GM21786 (cell line): ENCODE measurements around the gene ECI2.
A peak's percentile ranks its signal among the peaks of the same experiment; 100 is the strongest.

Source experiments
- ATAC-seq: cut with Tn5 transposase; IDR thresholded peaks from one replicate; pipeline ENCODE4 v1.9.1; 2021; ENCODE audit not compliant: unreplicated experiment

The ECI2 gene, protein sequence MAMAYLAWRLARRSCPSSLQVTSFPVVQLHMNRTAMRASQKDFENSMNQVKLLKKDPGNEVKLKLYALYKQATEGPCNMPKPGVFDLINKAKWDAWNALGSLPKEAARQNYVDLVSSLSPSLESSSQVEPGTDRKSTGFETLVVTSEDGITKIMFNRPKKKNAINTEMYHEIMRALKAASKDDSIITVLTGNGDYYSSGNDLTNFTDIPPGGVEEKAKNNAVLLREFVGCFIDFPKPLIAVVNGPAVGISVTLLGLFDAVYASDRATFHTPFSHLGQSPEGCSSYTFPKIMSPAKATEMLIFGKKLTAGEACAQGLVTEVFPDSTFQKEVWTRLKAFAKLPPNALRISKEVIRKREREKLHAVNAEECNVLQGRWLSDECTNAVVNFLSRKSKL

DNA sequence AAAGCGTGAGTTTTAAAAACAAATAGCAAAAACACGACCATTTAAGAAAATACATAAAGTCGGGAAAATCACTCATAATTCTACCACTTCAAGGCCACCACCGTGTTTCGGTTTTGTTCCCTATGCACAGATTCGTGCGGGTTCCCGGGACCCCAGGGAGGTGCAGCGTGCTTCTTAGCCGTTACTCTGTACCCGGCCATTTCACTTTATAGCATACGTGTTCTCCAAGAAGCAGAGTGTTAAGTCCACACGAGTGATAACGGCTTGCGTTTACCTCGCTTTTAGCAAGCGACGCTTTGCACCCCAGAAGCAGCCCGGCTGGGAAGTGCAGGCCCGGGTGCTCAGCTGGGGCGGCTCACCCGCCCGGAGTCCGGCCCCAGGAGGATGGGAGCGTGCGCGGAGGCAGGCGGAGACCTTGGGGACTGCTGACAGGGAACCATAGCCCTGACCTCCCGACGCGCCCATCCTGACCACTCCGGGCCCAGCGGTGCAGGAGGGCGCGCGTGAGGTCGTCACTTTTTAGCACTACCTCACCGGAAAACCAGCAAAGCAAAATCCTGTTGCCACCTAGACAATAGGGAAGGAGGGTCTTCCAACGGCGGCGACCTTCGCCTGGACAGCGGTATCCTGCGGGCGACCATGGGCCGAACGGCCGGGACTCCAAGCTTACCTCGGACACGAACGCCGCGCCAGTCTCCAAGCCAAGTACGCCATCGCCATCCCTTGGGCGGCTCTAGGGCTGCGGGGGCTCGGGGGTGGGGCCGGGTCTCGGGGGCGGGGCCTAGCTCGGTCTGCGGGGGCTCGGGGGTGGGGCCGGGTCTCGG, at the start of gene ECI2:
TSS of gene ECI2 (minus strand) at position 735 of the 824 bp plus-strand sequence. CDS start at position 720, 15 bp downstream.
- peak; percentile 40 for ATAC-seq

DNA sequence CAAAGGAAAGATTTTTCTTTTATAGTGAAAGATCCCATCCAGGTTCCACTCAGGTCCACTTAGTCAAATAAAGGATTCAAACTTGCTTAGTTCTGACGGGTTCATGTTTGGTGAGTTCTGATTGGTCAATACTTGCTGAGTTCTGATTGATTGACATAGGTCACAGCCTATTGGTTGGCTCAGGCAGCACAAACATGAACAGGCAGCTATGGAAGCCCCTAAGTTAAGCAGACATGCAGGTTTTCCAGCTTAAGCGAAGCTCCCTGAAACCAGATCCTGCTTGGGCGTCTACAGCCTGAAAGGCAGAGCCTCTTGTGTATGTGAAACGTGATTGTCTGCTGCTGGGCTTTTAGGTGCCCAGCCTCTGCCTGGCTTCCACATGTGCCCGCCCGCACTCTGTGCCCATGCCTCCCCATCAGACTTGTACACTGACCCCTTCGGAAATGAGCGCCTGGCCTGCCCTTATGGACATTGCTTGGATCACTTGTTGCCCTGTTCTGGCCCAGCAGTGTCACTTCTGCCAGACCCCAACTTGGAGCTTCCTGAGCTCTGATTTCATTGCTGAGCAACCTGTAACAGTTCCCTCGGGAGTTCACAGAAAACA, 45.4 kb upstream of the ECI2 start:
- no peak for ATAC-seq

DNA sequence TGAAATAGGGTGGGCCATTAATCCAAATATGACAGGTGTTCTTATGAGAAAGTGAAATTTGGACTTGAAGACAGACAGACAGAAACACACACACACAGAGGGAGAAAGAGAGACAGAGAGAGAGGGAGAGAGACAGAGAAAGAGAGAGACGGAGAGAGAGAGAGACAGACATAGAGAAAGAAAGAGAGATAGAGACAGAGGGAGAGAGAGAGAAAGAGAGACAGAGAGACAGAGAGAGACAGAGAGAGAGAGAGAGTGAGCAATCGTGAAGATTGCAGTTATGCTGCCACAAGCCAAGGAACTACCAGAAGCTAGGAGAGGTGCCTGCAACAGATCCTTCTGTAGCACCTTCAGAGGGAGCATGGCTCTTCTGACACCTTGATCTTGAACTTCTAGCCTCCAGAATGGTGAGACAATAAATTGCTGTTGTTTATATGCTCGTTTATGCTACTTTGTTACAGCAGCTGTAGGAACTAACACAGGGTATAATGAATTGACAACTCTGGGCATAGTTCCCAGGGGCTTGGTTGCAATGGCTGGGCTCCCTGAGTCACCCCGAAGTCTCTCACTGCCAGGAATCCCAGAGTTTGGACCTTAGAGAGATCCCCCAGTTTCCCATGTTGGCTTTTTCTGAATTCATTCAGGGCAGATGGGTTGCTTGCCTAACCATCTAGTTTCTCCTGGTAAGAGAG, 44.7 kb upstream of the ECI2 start:
- ATAC-seq, result no peak

DNA sequence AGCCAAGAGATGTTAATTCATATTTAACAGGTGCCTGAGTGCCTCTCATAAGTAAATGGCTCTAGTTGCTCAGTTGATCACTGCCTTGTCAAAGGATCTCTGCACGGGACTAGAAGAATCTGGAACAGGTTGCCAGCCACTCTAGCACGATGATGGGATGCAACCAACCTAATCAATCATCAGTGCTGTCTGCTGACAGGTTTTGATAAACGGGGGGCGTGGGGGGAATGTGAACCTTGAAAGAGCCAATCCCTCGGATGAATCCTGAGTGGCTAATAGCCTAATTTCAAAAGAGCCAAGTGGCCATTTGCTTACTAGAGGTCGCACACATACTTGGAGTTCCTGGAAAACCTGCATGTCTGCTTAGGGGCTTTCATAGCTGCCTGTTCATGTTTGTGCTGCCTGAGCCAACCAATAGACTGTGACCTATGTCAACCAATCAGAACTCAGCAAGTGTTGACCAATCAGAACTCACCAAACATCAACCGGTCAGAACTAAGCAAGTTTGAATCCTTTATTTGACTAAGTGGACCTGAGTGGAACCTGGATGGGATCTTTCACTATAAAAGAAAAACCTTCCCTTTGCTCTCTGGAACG, 43.5 kb upstream of the ECI2 start:
- no peak for ATAC-seq

DNA sequence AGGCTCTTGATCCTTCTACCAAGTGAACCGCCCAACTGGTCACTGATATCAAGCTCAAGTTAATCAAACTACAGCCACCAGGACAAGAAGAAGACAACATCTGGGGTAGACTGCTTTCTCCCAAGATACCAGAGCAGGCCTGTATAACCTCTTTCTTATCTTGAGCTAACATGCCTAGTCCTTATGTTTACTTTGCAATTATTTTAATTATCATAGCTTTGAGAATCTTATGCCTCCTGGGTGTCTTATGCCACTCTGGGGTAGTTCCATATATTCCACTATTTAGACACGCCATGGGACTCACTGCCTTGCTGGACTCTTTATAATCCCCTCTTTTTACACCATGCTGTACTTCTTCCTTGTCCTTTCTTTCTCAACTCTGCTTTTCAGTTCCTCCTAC, 41.5 kb upstream of the ECI2 start:
- no peak for ATAC-seq

DNA sequence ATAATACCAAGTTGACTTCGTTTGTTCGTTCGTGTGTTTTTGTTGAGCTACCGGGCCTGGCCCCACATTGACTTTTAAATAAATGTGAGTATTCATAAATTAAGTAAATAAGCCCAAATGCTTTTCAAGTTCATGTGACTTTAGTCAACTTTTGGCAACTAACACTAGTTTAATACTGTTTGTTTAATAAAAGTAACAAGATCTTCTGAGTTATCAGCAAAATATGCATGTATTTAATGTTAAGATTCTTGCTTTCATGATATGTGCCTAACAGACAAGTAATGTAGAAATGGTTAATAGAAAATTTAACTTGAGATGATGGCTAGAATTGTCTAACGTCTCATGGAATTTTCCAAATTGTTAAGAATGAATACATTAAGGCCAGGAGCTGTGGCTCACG, 38.7 kb upstream of the ECI2 start:
- ATAC-seq, result no peak

DNA sequence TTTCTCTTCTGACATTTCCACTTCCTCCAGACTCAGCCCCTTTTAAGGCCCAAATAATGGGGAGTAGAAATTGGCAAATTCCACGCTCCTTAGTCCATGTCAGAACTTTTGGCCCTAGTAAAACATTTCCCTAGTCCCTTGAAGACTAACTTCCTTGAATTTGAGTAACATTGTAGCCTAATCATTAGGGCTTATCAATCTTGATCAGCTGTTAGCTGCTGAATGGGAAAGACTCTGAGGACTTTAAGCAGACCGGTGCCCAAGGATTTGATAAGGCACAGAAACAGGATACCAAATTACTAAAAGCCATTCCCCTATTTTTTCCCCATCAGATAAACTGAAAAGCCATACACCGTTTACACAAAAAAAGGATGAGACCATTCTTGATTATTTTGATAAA, 37.0 kb upstream of the ECI2 start:
- ATAC-seq, result no peak

DNA sequence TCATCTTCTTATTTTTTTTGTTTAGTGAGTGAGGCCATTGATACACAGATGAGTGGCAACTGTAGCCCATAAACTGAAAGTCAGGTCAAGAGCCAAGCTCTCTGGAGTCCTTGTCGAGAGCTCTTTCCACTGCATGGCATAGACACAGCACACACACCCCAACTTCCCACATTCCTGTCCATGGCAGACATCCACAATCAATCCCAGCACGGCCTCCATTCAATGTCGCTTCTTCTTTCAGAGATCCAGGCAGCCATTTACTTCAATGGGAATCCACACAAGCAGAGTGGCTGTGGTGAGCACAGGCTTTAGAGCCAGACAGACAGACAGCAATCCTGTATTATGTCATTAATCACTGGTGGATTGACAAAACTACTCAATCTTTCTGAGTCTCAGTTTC, 34.9 kb upstream of the ECI2 start:
- ATAC-seq, result no peak

DNA sequence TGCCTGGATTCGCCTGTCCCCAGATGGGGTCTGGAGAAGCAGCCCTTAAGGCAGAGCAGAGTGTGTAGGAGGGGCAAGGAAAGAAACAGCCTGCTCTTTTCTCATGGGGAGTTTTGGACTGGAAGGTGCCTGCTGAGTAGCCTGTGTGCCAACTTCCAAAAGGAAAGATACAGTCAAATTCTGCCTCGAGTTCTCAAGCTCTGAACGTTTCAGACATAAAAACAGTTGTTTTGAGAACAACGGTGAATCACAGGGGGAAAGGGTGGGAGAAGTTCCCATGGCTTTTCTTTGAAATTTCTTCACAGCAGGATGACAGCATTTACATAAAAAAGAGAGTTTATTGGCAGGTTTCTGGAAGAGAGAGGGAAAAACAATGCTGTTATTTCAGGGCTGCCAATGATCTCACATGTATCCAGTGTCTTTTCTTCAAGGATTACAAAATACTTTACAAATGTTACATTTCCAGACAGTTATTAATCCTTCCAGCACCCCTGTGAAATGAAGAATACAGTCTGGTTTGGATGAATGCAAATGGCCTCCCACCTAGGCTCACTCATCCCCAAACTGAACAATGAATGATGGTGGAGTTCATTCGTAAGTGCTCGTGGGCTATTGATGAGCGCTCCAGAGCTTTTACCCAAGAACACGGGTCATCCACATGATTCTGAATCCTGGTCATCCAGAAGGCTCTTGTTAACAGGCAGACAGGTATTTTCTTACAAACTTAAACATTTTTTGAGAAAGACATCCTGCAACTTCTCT, 33.8 kb upstream of the ECI2 start:
- no peak for ATAC-seq

DNA sequence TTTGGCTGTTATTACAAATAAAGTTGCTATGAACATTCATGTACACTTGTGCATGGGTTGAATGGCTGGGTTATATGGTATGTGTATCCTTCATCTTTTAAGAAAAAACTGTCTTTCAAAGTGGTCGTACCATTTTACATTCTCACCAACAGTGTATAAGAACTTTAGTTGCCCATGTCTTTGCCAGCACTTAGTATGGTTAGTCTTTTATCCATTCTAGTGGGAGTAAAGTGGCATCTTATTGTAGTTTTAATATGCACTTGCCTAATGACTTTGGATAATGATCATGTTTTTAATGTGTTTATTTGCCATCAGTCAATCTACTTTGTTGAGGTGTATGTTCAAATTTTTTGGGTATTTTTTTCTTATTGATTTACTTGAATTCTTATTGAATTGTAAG, 32.5 kb upstream of the ECI2 start:
- no peak for ATAC-seq

DNA sequence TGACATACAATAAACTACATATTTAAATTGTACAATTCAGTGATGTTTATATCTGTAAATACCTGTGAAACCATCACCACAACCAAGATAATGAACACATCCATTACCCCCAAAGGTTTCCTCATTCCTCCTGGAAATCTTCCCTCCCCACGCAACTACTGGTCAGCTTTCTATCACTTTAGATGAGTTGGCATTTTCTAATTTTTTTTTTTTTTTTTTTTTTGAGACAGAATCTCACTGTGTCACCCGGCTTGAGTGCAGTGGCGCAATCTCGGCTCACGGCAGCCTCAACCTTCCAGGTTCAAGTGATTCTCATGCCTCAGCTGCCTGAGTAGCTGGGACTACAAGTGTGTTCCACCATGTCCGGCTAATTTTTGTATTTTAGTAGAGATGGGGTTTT, 31.7 kb upstream of the ECI2 start:
- ATAC-seq, result no peak

DNA sequence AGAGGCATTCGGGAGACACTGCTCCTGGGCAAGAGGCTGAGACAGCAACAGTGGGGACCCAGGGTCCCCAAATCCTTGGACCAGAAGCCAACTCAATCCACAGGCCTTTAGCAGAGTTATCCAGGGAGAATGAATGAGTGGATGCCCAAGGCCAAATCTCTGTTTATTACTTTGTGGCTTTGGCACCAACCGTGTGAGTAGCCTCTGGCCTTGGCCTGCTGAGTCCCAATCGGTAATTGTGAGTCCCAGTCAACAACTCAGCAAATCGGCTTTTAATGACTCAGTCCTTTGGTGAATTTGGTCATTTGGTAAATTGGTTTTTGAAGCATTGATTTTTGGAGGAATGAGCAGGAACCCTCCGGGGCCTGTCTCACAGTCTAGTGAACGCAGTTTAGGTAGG, 29.1 kb upstream of the ECI2 start:
- ATAC-seq, result no peak

DNA sequence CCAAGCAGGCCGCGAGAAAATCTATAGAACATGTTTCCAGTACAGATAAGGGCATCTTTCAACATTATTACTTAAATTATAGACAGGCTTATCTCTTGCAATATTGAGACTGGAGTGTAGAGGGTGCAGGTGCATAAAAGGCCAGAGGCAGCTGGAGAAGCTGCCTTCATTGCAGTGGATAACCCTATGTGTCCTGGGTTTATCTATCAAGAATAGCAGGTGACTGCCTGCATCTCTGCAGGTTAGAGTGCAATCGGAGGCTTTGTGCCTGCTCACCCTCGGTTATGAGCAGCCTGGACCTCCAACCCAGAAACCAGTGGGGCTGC, 28.7 kb upstream of the ECI2 start:
- no peak for ATAC-seq

DNA sequence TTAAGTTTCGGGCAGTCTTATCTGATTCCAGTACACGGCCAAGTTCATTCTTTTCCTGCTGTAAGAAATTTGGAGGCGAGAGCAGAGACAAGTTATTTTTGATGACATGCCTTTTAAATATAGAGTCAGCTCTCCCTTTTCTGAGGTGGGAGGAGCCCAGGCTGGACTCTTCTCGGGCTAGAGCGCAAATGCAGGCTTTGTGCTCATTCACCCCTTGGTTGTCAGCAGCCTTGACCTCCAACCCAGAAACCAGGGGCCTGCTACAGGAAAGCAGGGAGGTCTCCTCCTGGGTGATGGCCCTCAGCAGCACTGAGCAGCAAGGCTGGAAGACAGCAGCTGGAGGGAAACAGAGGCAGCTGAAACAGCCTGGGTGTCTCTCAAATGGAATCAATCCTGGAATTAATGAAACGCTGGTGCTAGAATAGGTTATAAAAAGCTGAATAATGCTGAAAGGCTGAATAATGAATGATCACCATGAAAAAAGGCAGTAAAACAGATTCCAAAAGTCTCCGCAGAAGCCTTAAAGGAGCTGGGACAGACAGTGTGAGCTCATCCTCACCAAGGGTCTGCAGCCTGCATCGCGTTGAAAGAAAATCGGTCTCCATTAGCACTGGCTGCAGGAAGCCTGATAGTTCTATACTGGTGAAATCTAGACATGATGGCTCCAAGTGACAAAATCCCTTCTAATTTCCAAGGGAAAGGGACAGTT, 28.2 kb upstream of the ECI2 start:
- ATAC-seq, result no peak

DNA sequence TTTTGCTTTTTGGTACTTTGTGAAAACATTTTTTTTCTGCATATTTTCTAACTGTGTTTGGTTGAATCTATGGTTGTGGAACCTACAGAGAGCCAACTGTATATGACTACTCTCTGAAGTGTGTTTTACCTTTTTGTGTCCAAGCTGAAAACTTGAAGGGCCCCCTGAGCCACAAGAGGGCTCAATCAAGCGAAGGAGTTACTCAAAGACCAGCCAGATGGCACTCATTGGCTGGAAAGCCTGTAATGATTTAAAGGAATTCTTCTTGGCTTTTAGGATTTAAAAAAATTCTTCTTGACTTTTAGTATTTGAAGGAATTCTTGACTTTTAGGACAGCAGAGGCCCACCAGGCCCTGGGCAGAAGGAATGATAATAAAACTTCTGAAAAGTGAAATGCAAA, 27.0 kb upstream of the ECI2 start:
- no peak for ATAC-seq

DNA sequence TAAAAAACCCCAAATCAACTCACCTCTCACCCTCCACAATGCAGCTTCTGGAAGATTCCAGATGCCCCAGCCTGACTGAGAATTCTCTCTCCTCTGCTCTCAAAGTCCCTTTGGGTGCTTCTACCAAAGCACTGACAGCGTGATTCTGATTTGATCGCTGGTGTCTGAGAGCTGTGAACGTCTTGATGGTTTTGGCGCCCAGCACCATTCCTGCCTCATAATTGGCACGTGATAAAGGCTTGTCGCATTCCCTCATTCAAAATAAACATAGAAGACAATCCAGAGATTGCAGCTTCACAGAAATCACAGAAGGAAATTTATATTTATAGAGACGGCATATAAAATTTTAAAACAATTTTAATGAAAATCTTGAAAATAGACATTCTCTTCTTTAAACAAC, 24.1 kb upstream of the ECI2 start:
- ATAC-seq, result no peak

DNA sequence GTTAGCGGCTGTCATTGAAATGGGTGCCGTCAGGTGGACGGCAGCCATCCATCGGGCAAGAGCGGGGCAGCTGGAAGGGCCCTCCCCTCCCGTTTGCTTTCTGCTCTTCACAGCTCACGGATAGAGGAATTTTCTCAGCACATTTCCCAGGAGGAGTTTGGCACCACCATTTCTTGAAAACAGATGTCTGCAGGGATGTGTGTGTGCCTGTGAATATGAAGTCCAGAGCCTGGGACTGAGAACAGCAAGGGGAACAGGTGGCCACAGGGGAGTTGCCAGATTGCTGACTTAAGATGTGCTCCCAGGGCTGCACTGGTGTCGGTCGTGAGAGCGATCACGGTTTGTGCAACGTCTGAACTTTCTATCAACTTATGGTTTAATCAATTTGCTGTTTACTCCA, 22.1 kb upstream of the ECI2 start:
- ATAC-seq, result no peak

DNA sequence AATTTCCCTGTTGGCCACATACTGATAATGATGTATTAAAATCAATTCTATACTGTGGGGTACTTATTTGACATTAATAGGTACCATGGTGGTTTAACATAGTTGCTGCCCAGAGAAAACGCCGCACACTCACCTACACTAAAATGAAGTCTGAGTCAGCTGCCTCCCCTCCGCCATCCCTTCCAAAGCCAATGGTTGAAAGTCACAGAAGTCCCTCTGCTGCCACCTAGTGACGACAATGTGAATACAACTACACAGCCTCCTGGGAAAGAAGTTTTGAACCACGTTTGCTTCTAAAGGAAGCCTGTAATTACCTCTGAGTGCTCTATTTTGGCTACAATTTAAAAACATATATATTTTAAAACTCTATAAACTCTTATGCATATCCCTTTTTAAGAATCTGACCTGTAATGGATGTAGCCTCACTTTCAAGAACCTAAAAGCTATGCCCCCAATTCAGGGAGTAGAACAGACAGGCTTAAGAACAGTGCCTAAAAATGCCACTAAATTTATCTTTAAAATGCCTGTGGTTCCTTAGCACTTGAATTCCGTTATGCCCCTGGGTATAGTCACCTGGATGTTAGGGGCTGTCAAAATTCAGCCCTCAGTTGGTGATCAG, 20.6 kb upstream of the ECI2 start:
- ATAC-seq, result peak; percentile 89

DNA sequence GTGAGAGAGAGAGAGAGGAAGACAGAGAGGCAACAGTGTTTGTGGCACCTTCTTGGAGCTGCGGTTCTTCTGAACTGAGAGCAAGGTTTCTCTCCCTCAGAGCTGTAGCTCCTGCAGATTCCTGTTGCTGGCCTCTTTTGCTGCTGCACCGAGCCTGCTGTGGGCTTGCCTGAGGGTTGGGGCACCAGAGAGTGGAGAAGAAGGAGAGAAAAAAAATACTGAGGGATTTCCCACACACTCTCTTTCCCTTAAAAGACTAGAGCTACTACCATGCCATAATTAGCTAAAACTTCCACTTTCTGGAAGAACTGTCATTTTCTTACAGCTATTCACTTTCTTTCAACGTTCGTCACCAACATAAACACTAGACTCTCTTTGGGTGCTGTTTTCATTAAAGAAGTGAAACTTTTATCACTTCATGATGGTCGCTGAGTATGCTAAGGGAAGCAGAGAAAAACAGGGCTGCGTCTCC, 18.2 kb upstream of the ECI2 start:
- ATAC-seq, result no peak
